Esophagus muscularis mucosa (tissue), 4 donors: Measurements from ENCODE around the gene BICC1. TPM values are rescaled to one million over a fixed set of nuclear protein-coding genes. Genes with fewer than 3 reads are reported as not detected.

Experiments used
- DNase-seq: peaks from one replicate; pipeline ENCODE4 v3.0.0-alpha.2; 2017; ENCODE audit errors: extremely low spot score
- H3K27ac ChIP-seq, 4 donors: fragments of 200-600 bp; sonication (generic); replicated peaks in 1 of 4; 1 replicate in 3 of 4; 2 replicates in 1 of 4; pipeline ENCODE4 v1.5.1; 2016 to 2019; ENCODE audit warnings: mild to moderate bottlenecking in 1 of 4
- H3K27me3 ChIP-seq, 4 donors: fragments of 200-600 bp; sonication (generic); one replicate each; pipeline versions ENCODE4 v1.5.1 to v1.6.0; 2016 to 2019
- H3K36me3 ChIP-seq, 4 donors: fragments of 200-600 bp; sonication (generic); one replicate each; pipeline ENCODE4 v1.5.1; 2016 to 2019
- H3K4me1 ChIP-seq, 4 donors: fragments of 200-600 bp; sonication (generic); one replicate each; pipeline ENCODE4 v1.5.1; 2016 to 2019
- H3K4me3 ChIP-seq, 4 donors: fragments of 200-600 bp; sonication (generic); 1 replicate in 2 of 4; 2 replicates in 2 of 4; pipeline ENCODE4 v1.5.1; 2016 to 2019; ENCODE audit warnings: mild to moderate bottlenecking in 4 of 4, moderate library complexity in 1 of 4
- H3K9me3 ChIP-seq, 4 donors: fragments of 200-600 bp; sonication (generic); 1 replicate in 3 of 4; 2 replicates in 1 of 4; pipeline ENCODE4 v1.5.1; 2016 to 2019
- CTCF ChIP-seq, 3 experiments: fragments of 200-600 bp in 2 of 3; fragments of 450-650 bp in 1 of 3; sonication (generic) in 2 of 3; IDR thresholded peaks; one replicate each; pipeline ENCODE4 v1.5.1; 2017 to 2019; ENCODE audit warnings: antibody characterized with exemption in 3 of 3, mild to moderate bottlenecking in 2 of 3, moderate library complexity in 1 of 3
- EP300 ChIP-seq: sonication (generic); formaldehyde crosslinking; IDR thresholded peaks from one replicate; pipeline ENCODE4 v1.6.1; 2017; ENCODE audit warnings: antibody characterized with exemption
- POLR2A ChIP-seq: fragments of 450-650 bp; IDR thresholded peaks from one replicate; pipeline ENCODE4 v1.6.1; 2017; ENCODE audit warnings: antibody characterized with exemption, moderate library complexity, mild to moderate bottlenecking, low read depth
- POLR2AphosphoS5 ChIP-seq, 2 donors: sonication (generic); formaldehyde crosslinking; IDR thresholded peaks; one replicate each; pipeline ENCODE4 v1.6.1; 2017; ENCODE audit warnings: antibody characterized with exemption in 2 of 2
- WGBS: methylation state at CpG from one replicate; pipeline ENCODE4 v1.1.5; 2018; 5-methylcytosine and 5-hydroxymethylcytosine counted together
- intact Hi-C: fragments of 100-400 bp; cut with DNase I; formaldehyde crosslinking; loops from one replicate; pipeline ENCODE4 v1.15.1; 2023
- total RNA-seq, 4 donors: library from RNA; depleted of rRNA; stranded (reverse); fragments of >200 nt; gene quantifications; one replicate each; pipeline versions ENCODE4 v1.1.0 to v1.2.1, GENCODE V29; 2016

Gene BICC1
- total RNA-seq, 4 donors from 2014 or later: 19.1 to 24.9 (median 20.5) TPM

DNA sequence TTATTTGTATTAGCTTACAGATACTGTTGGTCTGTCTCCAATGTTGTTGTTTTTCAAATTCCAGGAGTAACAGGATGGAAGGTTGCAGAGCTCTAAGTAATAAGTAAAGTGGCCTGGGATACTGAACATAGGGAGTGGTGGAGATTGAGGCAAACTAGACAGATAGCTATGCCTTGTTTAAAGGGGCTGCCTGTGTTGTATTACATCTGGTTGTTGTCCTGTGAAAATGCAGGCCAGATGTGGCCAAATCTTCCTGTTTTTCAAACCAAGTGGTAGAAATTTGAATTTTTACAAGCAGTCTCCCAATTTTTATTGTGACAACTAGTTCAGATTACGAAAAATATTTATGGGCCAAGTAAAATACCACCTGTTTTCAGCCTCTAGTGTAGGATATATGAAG, 33.5 kb downstream of the BICC1 start:
- H3K27ac ChIP-seq: no peak overlapping the region
- no peaks in the 10 kb centered on the region for H3K9me3 ChIP-seq
- no peak overlapping the region for H3K4me3 ChIP-seq
- WGBS: 81% methylated on average over 1 of the region's 1 CpG
- intact Hi-C loops: no loop called here
- DNase-seq: no peak
- TF ChIP-seq POLR2AphosphoS5 (IDR thresholded peaks at IDR 0.05) (no peak), EP300 (no peak), CTCF (IDR thresholded peaks at IDR 0.05) (no peak), POLR2A (no peak)
- no peaks in the 10 kb centered on the region for H3K27me3 ChIP-seq
- H3K4me1 ChIP-seq: peaks cover 0 to 10% (median 5%) of the 10 kb centered on the region in 4 donors
- H3K36me3 ChIP-seq: no peaks in the 10 kb centered on the region

- H3K36me3 ChIP-seq: no peaks in the 10 kb centered on the region
- TF ChIP-seq POLR2AphosphoS5 (IDR thresholded peaks at IDR 0.05): no peak
- no peaks in the 10 kb centered on the region for H3K9me3 ChIP-seq
- intact Hi-C loops: no loop called here
- H3K4me3 ChIP-seq: no peak overlapping the region
- H3K27me3 ChIP-seq: no peaks in the 10 kb centered on the region
- 85% methylated on average over 2 of the region's 2 CpGs for WGBS
- no peak overlapping the region for H3K27ac ChIP-seq
- H3K4me1 ChIP-seq: peaks cover 0 to 10% (median 5%) of the 10 kb centered on the region in 4 donors
- no peak for DNase-seq
Observed at GRCh38 chr10:58546722-58547445, 34.2 kb downstream of the BICC1 start.

DNA sequence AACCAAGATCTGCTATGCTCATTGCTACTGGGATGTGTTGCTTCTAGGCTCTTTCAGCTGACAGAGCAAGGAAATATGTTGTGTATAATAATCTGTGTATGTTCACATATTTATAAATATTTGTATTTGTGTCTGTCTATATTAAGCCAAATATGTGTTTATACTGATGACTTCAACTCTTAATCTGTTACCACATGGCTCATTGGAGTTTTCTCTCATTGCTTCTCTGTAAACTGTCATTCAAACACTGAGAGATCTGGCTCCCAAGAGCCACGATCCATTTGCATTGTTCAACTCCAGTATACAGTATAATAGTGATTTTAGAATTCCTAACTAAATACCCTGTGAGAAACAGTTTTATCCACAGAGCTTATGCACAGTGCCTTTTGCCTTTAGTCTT, 35.3 kb downstream of the BICC1 start:
- Histone ChIP-seq H3K4me3 (no peak overlapping the region), H3K9me3 (no peaks in the 10 kb centered on the region), H3K36me3 (no peaks in the 10 kb centered on the region), H3K27me3 (no peaks in the 10 kb centered on the region), H3K4me1 (peaks cover 0 to 10% (median 5%) of the 10 kb centered on the region in 4 donors), H3K27ac (no peak overlapping the region)
- TF ChIP-seq POLR2A: no peak
- TF ChIP-seq POLR2AphosphoS5 (IDR thresholded peaks at IDR 0.05): no peak
- TF ChIP-seq EP300: no peak
- no peak for TF ChIP-seq CTCF (IDR thresholded peaks at IDR 0.05)
- DNase-seq: no peak
- 76% methylated on average over 1 of the region's 1 CpG for WGBS
- intact Hi-C loops: no loop called here

GRCh38 chr10:58554316-58554715, 41.6 kb downstream of the BICC1 start:
- 95% methylated on average over 2 of the region's 2 CpGs for WGBS
- DNase-seq: no peak
- TF ChIP-seq POLR2AphosphoS5 (IDR thresholded peaks at IDR 0.05): no peak
- TF ChIP-seq EP300: no peak
- no peak for TF ChIP-seq CTCF (IDR thresholded peaks at IDR 0.05)
- TF ChIP-seq POLR2A: no peak

DNA sequence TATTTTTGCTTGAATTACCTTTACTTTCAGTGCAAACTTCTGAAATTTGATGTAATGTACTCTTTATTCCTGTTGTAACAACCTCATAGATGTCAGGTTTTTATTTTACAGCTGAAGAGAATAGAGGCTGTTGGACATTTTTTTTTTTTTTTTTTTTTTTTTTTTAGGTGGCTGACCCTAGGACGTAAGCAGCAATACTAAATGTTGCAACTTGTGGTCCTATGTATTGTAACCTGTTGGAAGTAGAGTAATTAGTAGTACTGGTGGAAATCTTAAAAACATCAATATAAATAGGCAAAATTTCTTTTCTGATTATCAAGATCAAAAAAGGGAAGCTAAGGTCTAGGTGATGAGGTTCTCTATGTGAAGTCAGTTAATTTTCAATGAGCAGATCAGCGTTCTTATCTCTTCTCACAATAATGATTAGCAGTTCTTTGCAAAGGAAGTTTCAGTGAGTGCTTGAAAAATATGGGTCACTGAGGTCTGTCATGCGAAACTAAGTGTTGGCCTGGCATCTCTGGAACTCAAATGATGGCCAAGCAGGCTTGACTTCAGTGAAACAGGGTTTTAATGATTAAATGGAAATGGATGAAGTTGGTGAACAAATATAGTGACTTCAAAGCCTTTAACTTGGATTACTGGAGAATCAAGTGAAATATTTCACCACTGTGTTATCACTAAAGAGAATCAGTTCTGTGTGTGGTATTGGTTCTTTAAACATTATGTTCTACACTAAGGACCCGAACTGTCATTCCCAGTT, 42.7 kb downstream of the BICC1 start:
- no peak overlapping the region for H3K27ac ChIP-seq
- no peaks in the 10 kb centered on the region for H3K4me1 ChIP-seq
- H3K36me3 ChIP-seq: no peaks in the 10 kb centered on the region
- no peak overlapping the region for H3K4me3 ChIP-seq
- TF ChIP-seq EP300 (no peak), POLR2AphosphoS5 (IDR thresholded peaks at IDR 0.05) (no peak), CTCF (IDR thresholded peaks at IDR 0.05) (no peak), POLR2A (no peak)
- H3K9me3 ChIP-seq: peaks cover 0 to 20% (median 8%) of the 10 kb centered on the region in 4 donors
- intact Hi-C loops: no loop called here
- no peak for DNase-seq
- no peaks in the 10 kb centered on the region for H3K27me3 ChIP-seq
- 90% methylated on average over 4 of the region's 4 CpGs for WGBS

More at GRCh38 chr10:58554316-58554715, 41.6 kb downstream of the BICC1 start:
- Histone ChIP-seq H3K4me1 (no peaks in the 10 kb centered on the region), H3K36me3 (no peaks in the 10 kb centered on the region), H3K9me3 (peaks cover 0 to 20% (median 8%) of the 10 kb centered on the region in 4 donors), H3K4me3 (no peak overlapping the region), H3K27me3 (no peaks in the 10 kb centered on the region), H3K27ac (no peak overlapping the region)
- intact Hi-C loops: no loop called here
